ENCODE results near the gene SPANXA2.
"Not testable (repeated sequence)": the region's sequence is repeated elsewhere in the genome, so short reads cannot be mapped to it uniquely, and the experiment has no call there.

Gene SPANXA2, protein sequence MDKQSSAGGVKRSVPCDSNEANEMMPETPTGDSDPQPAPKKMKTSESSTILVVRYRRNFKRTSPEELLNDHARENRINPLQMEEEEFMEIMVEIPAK

DNA sequence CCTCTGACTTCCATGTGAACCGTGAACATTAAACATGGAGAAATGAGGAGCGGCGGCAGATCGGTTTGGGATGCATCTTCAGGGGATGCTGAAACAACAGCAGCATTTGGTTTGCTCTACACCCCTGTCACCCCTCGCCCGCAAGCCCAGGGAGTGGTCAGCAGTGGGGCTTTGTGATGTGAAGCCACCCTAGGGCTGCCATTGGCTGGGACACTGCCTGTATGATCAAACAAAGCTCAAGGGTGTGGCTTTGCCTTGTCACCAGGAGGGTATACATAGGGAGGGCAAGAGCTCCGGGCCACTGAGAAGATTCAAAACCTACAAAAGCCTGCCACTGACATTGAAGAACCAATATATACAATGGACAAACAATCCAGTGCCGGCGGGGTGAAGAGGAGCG is at the start of gene SPANXA2:
SPANXA2 (plus strand) TSS at position 301 of the 400 bp plus-strand sequence; CDS start at position 361, 60 bp downstream.
- DNase-seq (ENCODE audit: low read depth); H3K4me3 ChIP-seq (ENCODE audit: low read depth, low read length): not testable (repeated sequence)

DNA sequence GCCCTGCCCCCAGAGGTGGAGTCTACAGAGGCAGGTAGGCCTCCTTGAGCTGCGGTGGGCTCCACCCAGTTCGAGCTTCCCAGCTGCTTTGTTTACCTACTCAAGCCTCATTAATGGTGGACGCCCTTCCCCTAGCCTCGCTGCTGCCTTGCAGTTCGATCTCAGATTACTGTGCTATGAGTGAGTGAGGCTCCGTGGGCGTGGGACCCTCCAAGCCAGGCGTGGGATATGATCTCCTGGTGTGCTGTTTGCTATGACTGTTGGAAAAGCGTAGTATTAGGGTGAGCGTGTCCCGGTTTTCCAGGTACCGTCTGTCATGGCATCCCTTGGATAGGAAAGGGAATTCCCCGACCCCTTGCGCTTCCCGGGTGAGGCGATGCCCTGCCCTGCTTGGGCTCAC is 47.0 kb upstream of the SPANXA2 start:
- DNase-seq (ENCODE audit: low read depth); H3K4me3 ChIP-seq (ENCODE audit: low read depth, low read length): not testable (repeated sequence)

DNA sequence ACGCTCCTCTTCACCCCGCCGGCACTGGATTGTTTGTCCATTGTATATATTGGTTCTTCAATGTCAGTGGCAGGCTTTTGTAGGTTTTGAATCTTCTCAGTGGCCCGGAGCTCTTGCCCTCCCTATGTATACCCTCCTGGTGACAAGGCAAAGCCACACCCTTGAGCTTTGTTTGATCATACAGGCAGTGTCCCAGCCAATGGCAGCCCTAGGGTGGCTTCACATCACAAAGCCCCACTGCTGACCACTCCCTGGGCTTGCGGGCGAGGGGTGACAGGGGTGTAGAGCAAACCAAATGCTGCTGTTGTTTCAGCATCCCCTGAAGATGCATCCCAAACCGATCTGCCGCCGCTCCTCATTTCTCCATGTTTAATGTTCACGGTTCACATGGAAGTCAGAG is 4.9 kb upstream of the SPANXA2 start, which contains the start of gene SPANXA1:
SPANXA1 (minus strand) TSS at position 101 of the 400 bp plus-strand sequence; CDS start at position 41, 60 bp downstream.
- H3K4me3 ChIP-seq (ENCODE audit: low read depth, low read length); DNase-seq (ENCODE audit: low read depth): not testable (repeated sequence)

DNA sequence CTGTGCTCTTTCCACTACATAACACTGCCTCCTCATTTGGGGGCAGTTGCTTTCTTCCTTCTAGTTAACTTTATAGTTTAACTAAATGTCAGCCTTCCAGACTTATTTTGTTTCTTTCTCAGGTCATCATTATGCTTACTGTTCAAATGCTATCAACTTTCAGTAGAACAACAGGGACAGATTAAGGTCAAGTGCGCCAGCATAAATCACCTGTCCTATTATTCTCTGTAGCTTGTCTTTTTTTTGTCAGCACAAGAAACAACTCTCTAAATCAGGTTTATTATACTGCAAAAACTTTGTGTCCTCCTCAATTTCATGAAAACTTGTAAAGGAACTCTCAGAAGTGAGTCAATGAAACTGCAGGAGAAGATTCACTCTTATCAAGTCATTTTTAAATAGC is 19.6 kb downstream of the SPANXA2 start:
- no peak for DNase-seq (ENCODE audit: low read depth)
- H3K4me3 ChIP-seq (ENCODE audit: low read depth, low read length), result no peak overlapping the region
- TF ChIP-seq, protein P1, sequence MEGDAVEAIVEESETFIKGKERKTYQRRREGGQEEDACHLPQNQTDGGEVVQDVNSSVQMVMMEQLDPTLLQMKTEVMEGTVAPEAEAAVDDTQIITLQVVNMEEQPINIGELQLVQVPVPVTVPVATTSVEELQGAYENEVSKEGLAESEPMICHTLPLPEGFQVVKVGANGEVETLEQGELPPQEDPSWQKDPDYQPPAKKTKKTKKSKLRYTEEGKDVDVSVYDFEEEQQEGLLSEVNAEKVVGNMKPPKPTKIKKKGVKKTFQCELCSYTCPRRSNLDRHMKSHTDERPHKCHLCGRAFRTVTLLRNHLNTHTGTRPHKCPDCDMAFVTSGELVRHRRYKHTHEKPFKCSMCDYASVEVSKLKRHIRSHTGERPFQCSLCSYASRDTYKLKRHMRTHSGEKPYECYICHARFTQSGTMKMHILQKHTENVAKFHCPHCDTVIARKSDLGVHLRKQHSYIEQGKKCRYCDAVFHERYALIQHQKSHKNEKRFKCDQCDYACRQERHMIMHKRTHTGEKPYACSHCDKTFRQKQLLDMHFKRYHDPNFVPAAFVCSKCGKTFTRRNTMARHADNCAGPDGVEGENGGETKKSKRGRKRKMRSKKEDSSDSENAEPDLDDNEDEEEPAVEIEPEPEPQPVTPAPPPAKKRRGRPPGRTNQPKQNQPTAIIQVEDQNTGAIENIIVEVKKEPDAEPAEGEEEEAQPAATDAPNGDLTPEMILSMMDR (IDR thresholded peaks at IDR 0.05; ENCODE audit: low read depth, low read length, missing control alignments), result no peak

DNA sequence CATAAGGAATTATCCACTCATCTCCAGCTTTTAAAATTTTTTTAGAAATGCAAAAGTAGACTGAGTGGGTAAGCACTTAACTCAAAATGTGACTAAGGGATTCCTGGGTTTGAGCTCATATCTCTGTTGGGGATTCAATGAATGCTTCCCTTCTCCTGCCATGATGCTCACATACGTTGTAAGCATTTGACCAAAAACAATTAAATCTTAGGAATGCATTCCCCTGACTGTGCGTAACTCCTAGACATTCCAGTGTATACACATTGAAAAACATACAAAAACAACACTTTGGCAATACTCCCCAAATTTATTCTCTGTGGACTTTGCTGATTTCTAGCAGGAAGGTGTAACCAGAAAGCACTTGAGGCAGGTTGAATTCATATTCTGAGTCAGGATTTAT is 29.8 kb downstream of the SPANXA2 start:
- no peak overlapping the region for H3K4me3 ChIP-seq (ENCODE audit: low read depth, low read length)
- no peak for DNase-seq (ENCODE audit: low read depth)
- TF ChIP-seq, protein P1 (IDR thresholded peaks at IDR 0.05; ENCODE audit: low read depth, low read length, missing control alignments), result no peak

DNA sequence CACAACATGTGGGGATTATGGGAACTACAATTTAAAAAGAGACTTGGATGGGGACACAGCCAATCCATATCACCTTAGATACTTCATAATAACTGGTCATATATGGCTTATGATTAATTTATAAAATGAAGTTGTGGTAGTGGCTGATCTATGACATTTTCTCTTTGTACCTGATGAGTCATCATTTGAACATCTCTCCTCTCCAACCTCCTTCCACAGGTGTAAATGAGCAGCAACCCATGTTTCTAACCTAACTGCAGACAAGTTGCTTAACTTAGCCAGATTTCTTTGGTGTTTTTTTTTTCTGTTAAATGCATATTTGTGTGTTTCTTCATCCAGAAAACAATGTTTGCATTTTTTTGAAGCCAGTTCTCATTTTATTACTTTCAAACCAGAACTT is 42.6 kb downstream of the SPANXA2 start:
- H3K4me3 ChIP-seq (ENCODE audit: low read depth, low read length), result no peak overlapping the region
- DNase-seq (ENCODE audit: low read depth), result no peak
- TF ChIP-seq, protein P1 (IDR thresholded peaks at IDR 0.05; ENCODE audit: low read depth, low read length, missing control alignments), result no peak

DNA sequence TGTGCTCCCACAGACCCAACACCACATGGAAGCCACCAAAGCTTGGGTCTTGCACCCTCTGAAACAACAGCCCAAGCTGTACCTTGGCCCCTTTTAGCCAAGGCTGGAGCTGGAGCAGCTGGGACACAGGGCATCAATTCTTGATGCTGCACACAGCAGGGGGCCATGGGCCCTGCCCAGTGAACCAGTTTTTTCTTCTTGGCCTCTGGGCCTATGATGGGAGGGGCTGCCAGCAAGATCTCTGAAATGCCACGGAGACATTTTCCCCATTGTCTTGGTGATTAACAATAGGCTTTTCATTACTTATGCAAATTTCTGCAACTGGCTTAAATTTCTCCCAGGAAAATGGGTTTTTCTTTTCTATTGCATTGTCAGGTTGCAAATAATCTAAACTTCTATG is 49.0 kb downstream of the SPANXA2 start:
- no peak for DNase-seq (ENCODE audit: low read depth)
- TF ChIP-seq, protein P1 (IDR thresholded peaks at IDR 0.05; ENCODE audit: low read depth, low read length, missing control alignments), result no peak
- no peak overlapping the region for H3K4me3 ChIP-seq (ENCODE audit: low read depth, low read length)

All from GM12864 (cell line).